HepG2 (cell line): ENCODE data around the gene ATF1. TPM values are rescaled to one million over a fixed set of nuclear protein-coding genes. Genes with fewer than 3 reads are reported as not detected.
A peak's percentile ranks its signal among the peaks of the same experiment; 100 is the strongest.

Experiments used
- ATAC-seq: fragments of 200-7000 bp; cut with Tn5 transposase; 3 replicates; pipeline ENCODE4 v1.9.1; 2020; ENCODE audit warnings: mild to moderate bottlenecking, moderate library complexity
- BruUV-seq: library from RNA; stranded (reverse); fragments of 400-500 nt; replicated peaks from 2 replicates; lab custom pipeline; 2021; lab: Mats Ljungman, UMichigan
- CTCF ChIA-PET: fragments of 300-600 bp; formaldehyde crosslinking; extraction: SDS; loops from one replicate; lab custom pipeline; 2021; ENCODE audit warnings: low total read pairs, inconsistent platforms, low intra/inter-chr PET ratio; lab: Yijun Ruan, JAX
- POLR2A ChIA-PET: fragments of 350-600 bp; sonication (Branson Sonifier 250); formaldehyde crosslinking; loops from one replicate; lab custom pipeline; 2020; ENCODE audit warnings: antibody characterized with exemption, inconsistent platforms; lab: Yijun Ruan, JAX
- DNase-seq: peaks from one replicate; pipeline ENCODE4 v3.0.0-alpha.2; 2015; ENCODE audit warnings: low spot score
- FAIRE-seq: peaks from 3 replicates; lab custom pipeline; 2011; peaks lifted over from hg19 to GRCh38; lab: Jason Lieb, UNC
- H2AFZ ChIP-seq: one replicate; pipeline ENCODE4 v1.6.1; 2011; ENCODE audit warnings: low read length, inconsistent platforms
- H3K27ac ChIP-seq: fragments of 300-600 bp; 3 replicates; pipeline ENCODE4 v1.8.0; 2011; ENCODE audit warnings: mixed run types, mild to moderate bottlenecking, mixed read lengths, low read length, inconsistent platforms; ENCODE audit not compliant: insufficient read depth; ENCODE audit errors: extremely low read length
- H3K27me3 ChIP-seq, 2 experiments: fragments of 200-600 bp in 1 of 2; 2 replicates in 1 of 2; 3 replicates in 1 of 2; pipeline versions ENCODE4 v1.6.0 to v1.8.0; 2011; ENCODE audit warnings: low read length in 2 of 2, mild to moderate bottlenecking in 2 of 2, moderate library complexity in 2 of 2, inconsistent platforms in 1 of 2; ENCODE audit not compliant: insufficient read depth in 2 of 2, control insufficient read depth in 1 of 2
- H3K36me3 ChIP-seq, 2 experiments: fragments of 200-600 bp in 1 of 2; replicated peaks in 1 of 2; 2 replicates in 1 of 2; 3 replicates in 1 of 2; pipeline versions ENCODE4 v1.5.1 to v1.8.0; 2011; ENCODE audit warnings: low read length in 2 of 2, inconsistent platforms in 1 of 2; ENCODE audit not compliant: insufficient read depth in 2 of 2, control insufficient read depth in 1 of 2
- H3K4me1 ChIP-seq: 2 replicates; pipeline ENCODE4 v1.5.1; 2012; ENCODE audit warnings: low read length, inconsistent platforms; ENCODE audit not compliant: insufficient read depth
- H3K4me2 ChIP-seq: 2 replicates; pipeline ENCODE4 v1.6.0; 2011; ENCODE audit warnings: low read depth, low read length, inconsistent platforms
- H3K4me3 ChIP-seq, 3 experiments: fragments of 200-600 bp in 1 of 3; sonication (generic), shearing (Covaris generic) in 1 of 3; replicated peaks in 1 of 3; 2 replicates each; pipeline ENCODE4 v1.5.1; 2011 to 2016; ENCODE audit warnings: low read length in 3 of 3, inconsistent platforms in 2 of 3, low read depth in 2 of 3, mild to moderate bottlenecking in 2 of 3, control low read depth in 1 of 3, mixed read lengths in 1 of 3; ENCODE audit not compliant: insufficient read depth in 1 of 3
- H3K79me2 ChIP-seq: one replicate; pipeline ENCODE4 v1.6.1; 2011; ENCODE audit warnings: low read length, inconsistent platforms; ENCODE audit not compliant: insufficient read depth
- H3K9ac ChIP-seq: 2 replicates; pipeline ENCODE4 v1.6.0; 2011; ENCODE audit warnings: mild to moderate bottlenecking, low read depth, low read length, inconsistent platforms; ENCODE audit not compliant: insufficient read depth
- H3K9me3 ChIP-seq: 2 replicates; pipeline ENCODE4 v1.5.1; 2012; ENCODE audit warnings: mild to moderate bottlenecking, low read length
- H4K20me1 ChIP-seq: 2 replicates; pipeline ENCODE4 v1.6.0; 2011; ENCODE audit warnings: inconsistent platforms, mild to moderate bottlenecking, low read length, moderate library complexity; ENCODE audit not compliant: insufficient read depth
- AFF4 ChIP-seq: sonication (generic); formaldehyde crosslinking; IDR thresholded peaks from 2 replicates; pipeline ENCODE4 v1.4.0; 2020; ENCODE audit warnings: missing genetic modification reagents
- FOXA3 ChIP-seq: IDR thresholded peaks from 2 replicates; pipeline ENCODE4 v1.6.1; 2016; ENCODE audit warnings: missing genetic modification reagents, missing compliant biosample characterization
- KLF12 ChIP-seq: sonication (generic); formaldehyde crosslinking; IDR thresholded peaks from 2 replicates; pipeline ENCODE4 v1.4.0; 2020; ENCODE audit warnings: missing genetic modification reagents, borderline replicate concordance
- NCOR1 ChIP-seq: fragments of 200-600 bp; sonication (generic); IDR thresholded peaks from 2 replicates; pipeline ENCODE4 v1.7.0; 2017; ENCODE audit warnings: antibody characterized with exemption, low read length, borderline replicate concordance
- NFYB ChIP-seq: sonication (generic); formaldehyde crosslinking; IDR thresholded peaks from 2 replicates; pipeline ENCODE4 v1.4.0; 2020; ENCODE audit warnings: missing genetic modification reagents
- SKI ChIP-seq: fragments of 450-650 bp; IDR thresholded peaks from one replicate; pipeline ENCODE4 v1.6.1; 2018; ENCODE audit warnings: mild to moderate bottlenecking; ENCODE audit not compliant: partially characterized antibody
- ZBTB14 ChIP-seq: sonication (generic); formaldehyde crosslinking; IDR thresholded peaks from 2 replicates; pipeline ENCODE4 v1.4.0; 2020; ENCODE audit warnings: missing genetic modification reagents
- ZBTB4 ChIP-seq: sonication (generic); formaldehyde crosslinking; IDR thresholded peaks from 2 replicates; pipeline ENCODE4 v1.4.0; 2020; ENCODE audit warnings: missing genetic modification reagents, mild to moderate bottlenecking, borderline replicate concordance
- ZEB1 ChIP-seq: IDR thresholded peaks from 2 replicates; pipeline ENCODE4 v1.6.1; 2012; ENCODE audit warnings: mild to moderate bottlenecking, low read depth, inconsistent platforms; ENCODE audit not compliant: insufficient replicate concordance
- ZNF18 ChIP-seq: sonication (generic); formaldehyde crosslinking; IDR thresholded peaks from 2 replicates; pipeline ENCODE4 v1.8.0; 2022; ENCODE audit warnings: mild to moderate bottlenecking, missing genetic modification reagents; ENCODE audit not compliant: insufficient replicate concordance
- ZNF362 ChIP-seq: sonication (generic); formaldehyde crosslinking; IDR thresholded peaks from 2 replicates; pipeline ENCODE4 v1.4.0; 2020; ENCODE audit warnings: missing genetic modification reagents, mild to moderate bottlenecking, borderline replicate concordance
- ZNF768 ChIP-seq: sonication (generic); formaldehyde crosslinking; IDR thresholded peaks from 2 replicates; pipeline ENCODE4 v1.4.0; 2020; ENCODE audit warnings: missing genetic modification reagents
- WGBS: methylation state at CpG from one replicate; pipeline ENCODE4 v1.1.6; 2017; ENCODE audit warnings: low lambda C conversion rate; 5-methylcytosine and 5-hydroxymethylcytosine counted together
- in situ Hi-C: cut with HindIII; loops from 2 replicates; pipeline ENCODE4 v1.10.0; 2017; ENCODE audit warnings: low pct_unique_long_range_greater_than_20kb; ENCODE audit not compliant: extremely low pct_ligation_motif_present
- intact Hi-C: fragments of 100-400 bp; cut with micrococcal nuclease; formaldehyde crosslinking; loops from one replicate; pipeline ENCODE4 v1.10.0; 2022; ENCODE audit not compliant: unreplicated experiment
- polyA plus RNA-seq, 8 experiments: library from polyadenylated mRNA; depleted of rRNA in 3 of 8; stranded (reverse) in 7 of 8; unstranded in 1 of 8; fragments of >200 nt; fragmentation: Illumina TruSeq in 4 of 8; extraction: Trizol in 4 of 8; gene quantifications; 2 replicates each; pipeline versions ENCODE4 v1.2.1 to v1.2.3, GENCODE V29; 2011 to 2016; ENCODE audit warnings: low read depth in 4 of 8, missing spikeins in 1 of 8, mixed read lengths in 1 of 8; ENCODE audit not compliant: insufficient read depth in 1 of 8
- total RNA-seq, 5 experiments: library from RNA; depleted of rRNA; stranded (reverse); fragments of >200 nt; fragmentation: Illumina TruSeq; extraction: Trizol; gene quantifications; 2 replicates each; pipeline ENCODE4 v1.2.3, GENCODE V29; 2016; ENCODE audit warnings: low read depth in 1 of 5

ATF1 gene
- total and polyA plus RNA-seq, 2 of the 13 experiments (the other 11 are each of a cell fraction or from before 2014, with no cell fraction given) = 29.3 to 52.0 TPM

GRCh38 chr12:50745861-50746260 is 18.0 kb upstream of the ATF1 start:
- no peak for FAIRE-seq
- CTCF ChIA-PET = no interaction called here
- peaks cover 18 to 53% of the 10 kb centered on the region in 2 experiments for H3K36me3 ChIP-seq
- TF ChIP-seq NFYB (CRISPR knock-in tag) (no peak), SKI (no peak), NCOR1 (no peak), AFF4 (no peak), FOXA3 (CRISPR knock-in tag) (no peak), ZBTB4 (CRISPR knock-in tag) (no peak), ZBTB14 (no peak), ZNF362 (CRISPR knock-in tag) (no peak), ZNF768 (CRISPR knock-in tag) (no peak), KLF12 (CRISPR knock-in tag) (no peak), ZNF18 (CRISPR knock-in tag) (no peak), ZEB1 (no peak)

More at GRCh38 chr12:50745861-50746260, 18.0 kb upstream of the ATF1 start:
- POLR2A ChIA-PET = no interaction called here
- DNase-seq = no peak
- BruUV-seq = TSS peak; percentile 20
- no peak for ATAC-seq
- Histone ChIP-seq H3K27me3 (no peaks in the 10 kb centered on the region), H2AFZ (no peak overlapping the region), H3K9ac (no peak overlapping the region), H3K4me1 (peaks cover 12% of the 10 kb centered on the region), H3K27ac (no peak overlapping the region), H3K4me2 (no peak overlapping the region), H3K79me2 (no peaks in the 10 kb centered on the region), H4K20me1 (no peaks in the 10 kb centered on the region), H3K4me3 (no peak overlapping the region), H3K9me3 (no peaks in the 10 kb centered on the region)
- 95% methylated on average over 4 of the region's 4 CpGs for WGBS
- intact Hi-C loops = no loop called here
- in situ Hi-C loops = no loop called here
